Left renal pelvis (tissue), 4 donors: Measurements from ENCODE around the gene MRPL20. TPM values are rescaled to one million over a fixed set of nuclear protein-coding genes. Genes with fewer than 3 reads are reported as not detected.
A peak's percentile ranks its signal among the peaks of the same experiment; 100 is the strongest.
"Not testable (repeated sequence)": the region's sequence is repeated elsewhere in the genome, so short reads cannot be mapped to it uniquely, and the experiment has no call there.

Experiments
- DNase-seq, 4 donors: peaks; one replicate each; pipeline ENCODE4 v3.0.0-alpha.2; 2013; ENCODE audit warnings: low read depth in 4 of 4, low spot score in 3 of 4
- polyA plus RNA-seq, 4 donors: library from polyadenylated mRNA; unstranded; fragments of 120-200 nt; gene quantifications; one replicate each; pipeline ENCODE4 v1.2.1, GENCODE V29; 2013; ENCODE audit not compliant: insufficient read length in 4 of 4

MRPL20 gene
- polyA plus RNA-seq, 4 donors: 89.3 to 155 (median 113) TPM

- no peak for DNase-seq
Measured at GRCh38 chr1:1411626-1412025, 4.5 kb upstream of the MRPL20 start.

GRCh38 chr1:1410238-1410637 lies 3.1 kb upstream of the MRPL20 start:
- DNase-seq: not testable (repeated sequence)

GRCh38 chr1:1407636-1408318 lies 684 bp upstream of the MRPL20 start:
- DNase-seq: no peak

GRCh38 chr1:1406101-1406820 lies 832 bp downstream of the MRPL20 start:
- no peak for DNase-seq

- no peak for DNase-seq
Measured at GRCh38 chr1:1403653-1404052, 3.4 kb downstream of the MRPL20 start.

GRCh38 chr1:1402901-1403392 lies 4.1 kb downstream of the MRPL20 start:
- DNase-seq: not testable (repeated sequence)

- no peak for DNase-seq
Measured at GRCh38 chr1:1402072-1402900, 4.8 kb downstream of the MRPL20 start.

- DNase-seq: no peak
Measured at GRCh38 chr1:1401457-1402010, 5.6 kb downstream of the MRPL20 start.

- no peak for DNase-seq
Measured at GRCh38 chr1:1400576-1401456, 6.3 kb downstream of the MRPL20 start.

GRCh38 chr1:1399872-1400575 lies 7.1 kb downstream of the MRPL20 start:
- DNase-seq: no peak

- DNase-seq: peak; percentile 93 to 96 (median 94)
Measured at GRCh38 chr1:1399187-1399871, 7.8 kb downstream of the MRPL20 start, which contains the start of gene CCNL2. Gene CCNL2, minus strand, starts transcription at chr1:1399335. Its CDS starts 29 bp downstream, at chr1:1399306.

GRCh38 chr1:1398677-1399186 lies 8.4 kb downstream of the MRPL20 start:
- no peak for DNase-seq

GRCh38 chr1:1397839-1398523 lies 9.1 kb downstream of the MRPL20 start:
- DNase-seq: no peak

- no peak for DNase-seq
Measured at GRCh38 chr1:1395166-1395565, 11.9 kb downstream of the MRPL20 start.

GRCh38 chr1:1394116-1394515 lies 13.0 kb downstream of the MRPL20 start:
- DNase-seq: no peak

- DNase-seq: no peak
Measured at GRCh38 chr1:1393428-1393827, 13.7 kb downstream of the MRPL20 start.

- DNase-seq: no peak
Measured at GRCh38 chr1:1393014-1393413, 14.1 kb downstream of the MRPL20 start.

- no peak for DNase-seq
Measured at GRCh38 chr1:1391225-1391624, 15.9 kb downstream of the MRPL20 start.
